B cell (primary cell): Measurements from ENCODE around the gene CAMSAP2. TPM values are rescaled to one million over a fixed set of nuclear protein-coding genes. Genes with fewer than 3 reads are reported as not detected.

Experiments
- ATAC-seq: fragments of 200-7000 bp; cut with Tn5 transposase; one replicate; pipeline ENCODE4 v1.10.0; 2021; ENCODE audit warnings: low read depth, mild to moderate bottlenecking, moderate number of reproducible peaks, moderate library complexity
- CTCF ChIA-PET: fragments of 350-600 bp; sonication (Branson Sonifier 250); formaldehyde crosslinking; loops from one replicate; lab custom pipeline; 2021; ENCODE audit warnings: antibody characterized with exemption, inconsistent platforms; lab: Charles Lee
- POLR2A ChIA-PET: fragments of 350-600 bp; sonication (Branson Sonifier 250); formaldehyde crosslinking; loops from one replicate; lab custom pipeline; 2021; ENCODE audit warnings: antibody characterized with exemption; lab: Charles Lee
- DNase-seq: peaks from one replicate; pipeline ENCODE4 v3.0.0; 2013
- H2AFZ ChIP-seq: 2 replicates; pipeline ENCODE4 v1.6.1; 2012; ENCODE audit warnings: mild to moderate bottlenecking, low read depth, low read length; ENCODE audit not compliant: insufficient read depth, poor library complexity, severe bottlenecking
- H3K27ac ChIP-seq, 2 donors: 1 replicate in 1 of 2; 2 replicates in 1 of 2; pipeline ENCODE4 v1.5.1; 2012 to 2013; ENCODE audit warnings: low read length in 2 of 2, mild to moderate bottlenecking in 2 of 2, moderate library complexity in 1 of 2
- H3K27me3 ChIP-seq, 4 experiments: fragments of 200-600 bp in 1 of 4; sonication (generic) in 1 of 4; replicated peaks in 1 of 4; 1 replicate in 2 of 4; 2 replicates in 2 of 4; pipeline versions ENCODE4 v1.6.1 to v1.7.0; 2013 to 2016; ENCODE audit warnings: low read length in 3 of 4, mild to moderate bottlenecking in 2 of 4, mixed read lengths in 1 of 4, moderate library complexity in 1 of 4; ENCODE audit not compliant: insufficient read depth in 4 of 4, control insufficient read depth in 3 of 4; ENCODE audit errors: control extremely low read depth in 1 of 4
- H3K36me3 ChIP-seq, 2 experiments: replicated peaks in 1 of 2; 1 replicate in 1 of 2; 2 replicates in 1 of 2; pipeline versions ENCODE4 v1.6.1 to v1.7.1; 2013; ENCODE audit warnings: low read length in 1 of 2; ENCODE audit not compliant: insufficient read depth in 2 of 2, control insufficient read depth in 1 of 2; ENCODE audit errors: control extremely low read depth in 1 of 2, extremely low read depth in 1 of 2
- H3K4me1 ChIP-seq, 2 donors: fragments of 200-600 bp in 1 of 2; sonication (generic) in 1 of 2; 1 replicate in 1 of 2; 2 replicates in 1 of 2; pipeline versions ENCODE4 v1.5.1 to v1.6.1; 2013 to 2017; ENCODE audit warnings: low read length in 2 of 2; ENCODE audit not compliant: control insufficient read depth in 2 of 2, insufficient read depth in 2 of 2
- H3K4me2 ChIP-seq: replicated peaks from 2 replicates; pipeline ENCODE3; 2012; ENCODE audit warnings: mild to moderate bottlenecking, low read depth, low read length; ENCODE audit not compliant: poor library complexity, severe bottlenecking
- H3K4me3 ChIP-seq, 5 experiments: fragments of 200-600 bp in 1 of 5; sonication (generic) in 1 of 5; 1 replicate in 3 of 5; 2 replicates in 2 of 5; pipeline versions ENCODE4 v1.5.1 to v1.7.0; 2011 to 2016; ENCODE audit warnings: low read length in 4 of 5, mild to moderate bottlenecking in 4 of 5, low read depth in 2 of 5, control low read depth in 1 of 5, moderate library complexity in 1 of 5; ENCODE audit not compliant: insufficient read depth in 1 of 5; ENCODE audit errors: control extremely low read depth in 1 of 5, extremely low read depth in 1 of 5
- H3K79me2 ChIP-seq: fragments of 200-600 bp; sonication (generic); one replicate; pipeline ENCODE4 v1.6.0; 2016; ENCODE audit warnings: low read length; ENCODE audit not compliant: control insufficient read depth, insufficient read depth
- H3K9ac ChIP-seq: fragments of 200-600 bp; sonication (generic); 2 replicates; pipeline ENCODE4 v1.6.1; 2017; ENCODE audit warnings: mild to moderate bottlenecking, low read length, moderate library complexity
- H3K9me3 ChIP-seq, 3 donors: one replicate each; pipeline versions ENCODE4 v1.6.1 to v1.7.1; 2013; ENCODE audit warnings: low read length in 2 of 3; ENCODE audit not compliant: control insufficient read depth in 2 of 3, insufficient read depth in 1 of 3; ENCODE audit errors: control extremely low read depth in 1 of 3
- H4K20me1 ChIP-seq: 2 replicates; pipeline ENCODE4 v1.6.0; 2012; ENCODE audit warnings: mild to moderate bottlenecking, low read length; ENCODE audit not compliant: insufficient read depth, control insufficient read depth, poor library complexity, severe bottlenecking
- H3K27ac Mint-ChIP-seq: one replicate; pipeline ENCODE4 v1.8.0; 2021; ENCODE audit warnings: mixed read lengths
- H3K27me3 Mint-ChIP-seq: one replicate; pipeline ENCODE4 v1.8.0; 2021; ENCODE audit warnings: mixed read lengths
- H3K4me1 Mint-ChIP-seq: one replicate; pipeline ENCODE4 v1.8.0; 2021; ENCODE audit warnings: mixed read lengths
- H3K4me3 Mint-ChIP-seq: one replicate; pipeline ENCODE4 v1.8.0; 2021; ENCODE audit warnings: mixed read lengths
- H3K9me3 Mint-ChIP-seq: one replicate; pipeline ENCODE4 v1.8.0; 2022; ENCODE audit warnings: mixed read lengths; ENCODE audit not compliant: insufficient read depth
- EZH2 ChIP-seq: IDR thresholded peaks from 2 replicates; pipeline ENCODE4 v1.6.1; 2012; ENCODE audit warnings: borderline replicate concordance, low read depth, mild to moderate bottlenecking, moderate library complexity, low read length; ENCODE audit not compliant: insufficient read depth, poor library complexity, severe bottlenecking
- WGBS: methylation state at CpG from one replicate; pipeline ENCODE4 v1.1.5; 2013; ENCODE audit warnings: missing lambda C conversion rate; ENCODE audit not compliant: insufficient coverage; 5-methylcytosine and 5-hydroxymethylcytosine counted together
- intact Hi-C: fragments of 100-400 bp; cut with micrococcal nuclease; formaldehyde crosslinking; loops from one replicate; pipeline ENCODE4 v1.10.0; 2022
- polyA plus RNA-seq: library from polyadenylated mRNA; depleted of rRNA; stranded (reverse); fragments of >200 nt; gene quantifications from 2 replicates; pipeline ENCODE4 v1.2.3, GENCODE V29; 2012
- total RNA-seq, 2 donors: library from RNA; stranded (reverse); fragments of 120-200 nt in 1 of 2; gene quantifications; 1 replicate in 1 of 2; 2 replicates in 1 of 2; pipeline versions ENCODE4 v1.2.3 to v1.2.4, GENCODE V29; 2013 to 2022
- TF ChIP-seq, protein P1 (sequence below): fragments of 200-600 bp; IDR thresholded peaks from one replicate; pipeline ENCODE4 v1.8.0; 2022; ENCODE audit warnings: antibody characterized with exemption, mild to moderate bottlenecking

Gene CAMSAP2
- total and polyA plus RNA-seq, 2 donors (not counting 1 experiment from before 2014, with no cell fraction given) = 0.10 to 2.1 TPM

- POLR2A ChIA-PET = no interaction called here
- no peaks in the 10 kb centered on the region for H3K27me3 Mint-ChIP-seq
- ATAC-seq (no peak), DNase-seq (no peak)
- Histone ChIP-seq H3K4me1 (peaks cover 0 to 10% of the 10 kb centered on the region in 2 donors), H4K20me1 (no peaks in the 10 kb centered on the region), H3K4me2 (no peak overlapping the region), H3K36me3 (no peaks in the 10 kb centered on the region), H3K27ac (no peak overlapping the region), H3K79me2 (no peaks in the 10 kb centered on the region), H3K9me3 (no peaks in the 10 kb centered on the region), H3K27me3 (no peaks in the 10 kb centered on the region), H3K4me3 (no peak overlapping the region), H3K9ac (no peak overlapping the region), H2AFZ (no peak overlapping the region)
- TF ChIP-seq EZH2 = no peak
- TF ChIP-seq, protein P1, sequence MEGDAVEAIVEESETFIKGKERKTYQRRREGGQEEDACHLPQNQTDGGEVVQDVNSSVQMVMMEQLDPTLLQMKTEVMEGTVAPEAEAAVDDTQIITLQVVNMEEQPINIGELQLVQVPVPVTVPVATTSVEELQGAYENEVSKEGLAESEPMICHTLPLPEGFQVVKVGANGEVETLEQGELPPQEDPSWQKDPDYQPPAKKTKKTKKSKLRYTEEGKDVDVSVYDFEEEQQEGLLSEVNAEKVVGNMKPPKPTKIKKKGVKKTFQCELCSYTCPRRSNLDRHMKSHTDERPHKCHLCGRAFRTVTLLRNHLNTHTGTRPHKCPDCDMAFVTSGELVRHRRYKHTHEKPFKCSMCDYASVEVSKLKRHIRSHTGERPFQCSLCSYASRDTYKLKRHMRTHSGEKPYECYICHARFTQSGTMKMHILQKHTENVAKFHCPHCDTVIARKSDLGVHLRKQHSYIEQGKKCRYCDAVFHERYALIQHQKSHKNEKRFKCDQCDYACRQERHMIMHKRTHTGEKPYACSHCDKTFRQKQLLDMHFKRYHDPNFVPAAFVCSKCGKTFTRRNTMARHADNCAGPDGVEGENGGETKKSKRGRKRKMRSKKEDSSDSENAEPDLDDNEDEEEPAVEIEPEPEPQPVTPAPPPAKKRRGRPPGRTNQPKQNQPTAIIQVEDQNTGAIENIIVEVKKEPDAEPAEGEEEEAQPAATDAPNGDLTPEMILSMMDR = no peak
- CTCF ChIA-PET = no interaction called here
- 98% methylated on average over 5 of the region's 5 CpGs for WGBS
- H3K4me3 Mint-ChIP-seq = no peak overlapping the region
- no peak overlapping the region for H3K27ac Mint-ChIP-seq
- intact Hi-C loops = no loop called here
- peaks cover 14% of the 10 kb centered on the region for H3K4me1 Mint-ChIP-seq
- no peaks in the 10 kb centered on the region for H3K9me3 Mint-ChIP-seq
Measured at GRCh38 chr1:200901350-200901749, 162.7 kb downstream of the CAMSAP2 start.

GRCh38 chr1:200901796-200902444 is 163.2 kb downstream of the CAMSAP2 start:
- H3K27ac ChIP-seq = no peak overlapping the region
- Mint-ChIP-seq H3K27me3 (no peaks in the 10 kb centered on the region), H3K4me3 (no peak overlapping the region), H3K4me1 (peaks cover 9% of the 10 kb centered on the region), H3K9me3 (no peaks in the 10 kb centered on the region), H3K27ac (no peak overlapping the region)
- H3K4me3 ChIP-seq = no peak overlapping the region
- no peak overlapping the region for H2AFZ ChIP-seq
- DNase-seq (no peak), ATAC-seq (no peak)
- H3K4me1 ChIP-seq = peaks cover 0 to 6% of the 10 kb centered on the region in 2 donors
- H3K9ac ChIP-seq = no peak overlapping the region
- H3K79me2 ChIP-seq = no peaks in the 10 kb centered on the region
- H3K9me3 ChIP-seq = no peaks in the 10 kb centered on the region
- no peaks in the 10 kb centered on the region for H3K36me3 ChIP-seq
- CTCF ChIA-PET = no interaction called here
- intact Hi-C loops = no loop called here
- no peaks in the 10 kb centered on the region for H3K27me3 ChIP-seq
- TF ChIP-seq EZH2 = no peak
- TF ChIP-seq, protein P1 = no peak
- no peak overlapping the region for H3K4me2 ChIP-seq
- POLR2A ChIA-PET = no interaction called here
- no peaks in the 10 kb centered on the region for H4K20me1 ChIP-seq
- 83% methylated on average over 8 of the region's 8 CpGs for WGBS
